Measurements from ENCODE around the gene PRDM16. TPM values are rescaled to one million over a fixed set of nuclear protein-coding genes. Genes with fewer than 3 reads are reported as not detected.

The PRDM16 gene
- polyA plus RNA-seq, 1 of the 3 experiments (the other 2 are of a cell fraction), result not detected

GRCh38 chr1:3423896-3424611 lies 355.1 kb downstream of the PRDM16 start:
- Histone ChIP-seq H3K4me3 (ENCODE audit: low read depth in 2 of 2, low read length in 1 of 2) (no peak overlapping the region), H3K27me3 (ENCODE audit: insufficient read depth) (peaks cover 21% of the 10 kb centered on the region), H3K79me2 (ENCODE audit: insufficient read depth) (no peaks in the 10 kb centered on the region), H3K27ac (ENCODE audit: low read depth in 2 of 2, low read length in 1 of 2) (no peak overlapping the region), H3F3A (replicated peaks; ENCODE audit: insufficient read depth) (no peaks in the 10 kb centered on the region), H3K9me3 (no peaks in the 10 kb centered on the region), H4K20me1 (ENCODE audit: insufficient read depth) (no peaks in the 10 kb centered on the region), H3K9ac (no peak overlapping the region), H3K4me1 (ENCODE audit: control insufficient read depth in 1 of 2, insufficient read depth in 2 of 2, low read depth in 1 of 2, low read length in 1 of 2) (no peaks in the 10 kb centered on the region), H2AFZ (ENCODE audit: low read depth) (no peak overlapping the region), H3K4me2 (no peak overlapping the region), H3K9me2 (no peaks in the 10 kb centered on the region), H3K36me3 (replicated peaks in 1 of 2; ENCODE audit: control insufficient read depth in 1 of 2, insufficient read depth in 2 of 2, low read length in 1 of 2) (no peaks in the 10 kb centered on the region)
- WGBS (ENCODE audit: low lambda C conversion rate), result 31% methylated on average over 18 of the region's 28 CpGs
- TF ChIP-seq CHD2 (IDR thresholded peaks at IDR 0.05; ENCODE audit: low read length, partially characterized antibody) (no peak), RFX5 (IDR thresholded peaks at IDR 0.05; ENCODE audit: low read length) (no peak), NRF1 (IDR thresholded peaks at IDR 0.05; ENCODE audit: low read depth, low read length) (no peak), ELF1 (IDR thresholded peaks at IDR 0.05) (no peak), EP300 (IDR thresholded peaks at IDR 0.05; ENCODE audit: borderline replicate concordance in 1 of 2, low read depth in 1 of 2, low read length in 1 of 2) (no peak), TCF12 (IDR thresholded peaks at IDR 0.05) (no peak), NFIC (IDR thresholded peaks at IDR 0.05; ENCODE audit: borderline replicate concordance) (no peak), SIN3A (IDR thresholded peaks at IDR 0.05; ENCODE audit: borderline replicate concordance, low read depth, low read length) (no peak), RCOR1 (IDR thresholded peaks at IDR 0.05; ENCODE audit: low read length) (no peak), RAD21 (IDR thresholded peaks at IDR 0.05; ENCODE audit: low read length) (no peak)
- no peak for DNase-seq
- POLR2A ChIA-PET, result no interaction called here
- CTCF ChIA-PET, result interaction anchor here (0.6 to 2.6 kb wide), 33 partner anchors 8 to 870 kb away, joined by 3 to 22 read pairs (median 4); no protein-coding TSS in a partner anchor

- no peak for DNase-seq
- ChIA-PET CTCF (interaction anchor here (0.6 to 2.6 kb wide), 7 partner anchors 8 to 604 kb away, joined by 3 to 22 read pairs (median 7); no protein-coding TSS in a partner anchor), POLR2A (no interaction called here)
- H3K9me2 ChIP-seq, result no peaks in the 10 kb centered on the region
- no peak overlapping the region for H3K4me2 ChIP-seq
- no peak overlapping the region for H3K4me3 ChIP-seq (ENCODE audit: low read depth in 2 of 2, low read length in 1 of 2)
- H3F3A ChIP-seq (replicated peaks; ENCODE audit: insufficient read depth), result no peaks in the 10 kb centered on the region
- H3K4me1 ChIP-seq (ENCODE audit: control insufficient read depth in 1 of 2, insufficient read depth in 2 of 2, low read depth in 1 of 2, low read length in 1 of 2), result no peaks in the 10 kb centered on the region
- no peaks in the 10 kb centered on the region for H3K9me3 ChIP-seq
- TF ChIP-seq TAF1 (IDR thresholded peaks at IDR 0.05; ENCODE audit: borderline replicate concordance, low read depth, low read length) (no peak), TEAD4 (IDR thresholded peaks at IDR 0.05; ENCODE audit: borderline replicate concordance, insufficient read depth) (no peak), TCF12 (IDR thresholded peaks at IDR 0.05) (no peak), FOSL2 (IDR thresholded peaks at IDR 0.05; ENCODE audit: borderline replicate concordance, low read depth) (no peak), REST (IDR thresholded peaks at IDR 0.05; ENCODE audit: low read depth, low read length) (no peak), GABPA (IDR thresholded peaks at IDR 0.05; ENCODE audit: low read depth) (no peak), NRF1 (IDR thresholded peaks at IDR 0.05; ENCODE audit: low read depth, low read length) (no peak), RCOR1 (IDR thresholded peaks at IDR 0.05; ENCODE audit: low read length) (no peak)
- H4K20me1 ChIP-seq (ENCODE audit: insufficient read depth), result no peaks in the 10 kb centered on the region
- no peaks in the 10 kb centered on the region for H3K79me2 ChIP-seq (ENCODE audit: insufficient read depth)
- peaks cover 21% of the 10 kb centered on the region for H3K27me3 ChIP-seq (ENCODE audit: insufficient read depth)
- H2AFZ ChIP-seq (ENCODE audit: low read depth), result no peak overlapping the region
- no peak overlapping the region for H3K27ac ChIP-seq (ENCODE audit: low read depth in 2 of 2, low read length in 1 of 2)
- H3K9ac ChIP-seq, result no peak overlapping the region
- no peaks in the 10 kb centered on the region for H3K36me3 ChIP-seq (replicated peaks in 1 of 2; ENCODE audit: control insufficient read depth in 1 of 2, insufficient read depth in 2 of 2, low read length in 1 of 2)
- 61% methylated on average over 31 of the region's 44 CpGs for WGBS (ENCODE audit: low lambda C conversion rate)
Measured at GRCh38 chr1:3425486-3426215, 356.6 kb downstream of the PRDM16 start.

Data from SK-N-SH (cell line).